ENCODE measurements around the gene SMG1.
A peak's percentile ranks its signal among the peaks of the same experiment; 100 is the strongest.
"Not testable (repeated sequence)": the region's sequence is repeated elsewhere in the genome, so short reads cannot be mapped to it uniquely, and the experiment has no call there.

SMG1 gene

DNA sequence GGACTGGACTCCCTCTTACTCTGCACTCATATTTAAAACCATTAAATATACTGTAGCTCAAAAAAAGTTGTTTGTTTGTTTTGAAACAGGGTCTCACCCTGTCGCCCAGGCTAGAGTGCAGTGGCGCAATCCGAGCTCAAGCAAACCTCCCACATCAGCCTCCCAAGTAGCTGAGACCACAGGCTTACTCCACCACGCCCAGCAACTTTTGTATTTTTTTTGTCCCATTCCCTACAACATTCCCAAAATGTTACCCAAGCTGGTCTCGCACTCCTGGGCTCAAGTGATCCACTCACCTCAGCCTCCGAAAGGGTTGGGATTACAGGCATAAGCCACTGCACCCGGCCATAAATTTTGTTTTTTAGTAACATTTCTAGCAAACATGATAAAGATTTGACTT is 23.4 kb downstream of the SMG1 start:
- H3K4me3 Mint-ChIP-seq, H3K27me3 Mint-ChIP-seq, H3K27ac Mint-ChIP-seq, H3K36me3 Mint-ChIP-seq, H3K9me3 Mint-ChIP-seq: not testable (repeated sequence)
- peaks cover 65% of the 10 kb centered on the region for H3K4me1 Mint-ChIP-seq

DNA sequence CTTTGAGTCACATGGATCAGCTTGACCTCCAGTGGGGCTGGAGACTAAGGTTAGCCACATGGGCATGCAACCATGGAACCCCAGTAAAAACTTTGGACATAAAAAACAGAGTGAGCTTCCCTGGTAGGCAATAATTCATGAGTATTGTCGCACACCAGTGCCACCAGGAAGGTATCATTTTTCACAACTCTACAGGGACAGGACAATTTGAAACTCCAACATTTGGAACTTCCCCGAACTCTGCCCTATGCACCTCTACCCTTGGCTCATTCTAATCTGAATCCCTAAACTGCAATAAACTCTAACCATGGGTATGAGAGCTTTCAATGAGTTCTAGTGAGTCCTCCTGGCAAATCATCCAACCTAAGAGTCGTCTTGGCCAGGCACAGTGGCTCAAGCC is 24.2 kb downstream of the SMG1 start:
- not testable (repeated sequence) for H3K4me3 Mint-ChIP-seq, H3K27me3 Mint-ChIP-seq, H3K36me3 Mint-ChIP-seq, H3K27ac Mint-ChIP-seq, H3K9me3 Mint-ChIP-seq
- peaks cover 61% of the 10 kb centered on the region for H3K4me1 Mint-ChIP-seq

DNA sequence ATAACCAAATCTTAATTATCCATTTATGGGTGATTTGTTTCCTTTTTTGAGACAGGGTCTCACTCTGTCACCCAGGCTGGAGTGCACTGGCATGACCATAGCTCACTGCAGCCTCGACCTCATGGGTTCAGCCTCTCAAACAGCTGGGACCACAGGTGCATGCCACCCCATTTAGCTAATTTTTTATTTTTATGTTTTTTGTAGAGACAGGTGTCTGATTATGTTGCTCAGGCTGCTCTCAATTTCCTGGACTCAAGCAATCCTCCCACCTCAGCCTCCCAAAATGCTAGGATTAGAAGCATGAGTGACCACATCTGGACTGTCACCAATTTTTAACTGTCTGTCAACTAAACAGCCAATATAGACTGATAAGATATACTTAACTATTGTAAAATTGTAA is 25.0 kb downstream of the SMG1 start:
- H3K36me3 Mint-ChIP-seq, H3K9me3 Mint-ChIP-seq, H3K4me3 Mint-ChIP-seq: not testable (repeated sequence)

DNA sequence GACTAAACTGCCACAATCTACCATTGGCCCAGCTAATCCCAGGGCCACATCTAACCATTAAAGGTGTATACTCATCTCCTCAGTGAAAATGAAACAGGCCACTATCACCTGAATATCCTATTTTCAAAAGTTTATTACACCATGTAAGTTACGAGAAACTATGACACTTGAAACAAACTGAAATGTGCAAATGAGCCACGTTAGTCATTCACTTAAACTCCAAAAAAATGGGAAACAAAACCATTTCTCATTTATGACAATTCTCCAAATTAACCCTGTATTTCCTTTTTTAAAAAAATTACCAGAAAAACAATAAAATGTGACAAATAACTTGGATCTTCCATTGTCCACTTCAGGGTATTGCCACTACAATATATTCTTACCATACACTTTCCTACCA is 41.8 kb downstream of the SMG1 start:
- H3K9me3 Mint-ChIP-seq, H3K4me3 Mint-ChIP-seq, H3K36me3 Mint-ChIP-seq, H3K4me1 Mint-ChIP-seq, H3K27me3 Mint-ChIP-seq: not testable (repeated sequence)
- H3K27ac Mint-ChIP-seq: peak overlapping the region; percentile 17

More for the DNA sequence above, 25.0 kb downstream of the SMG1 start:
- not testable (repeated sequence) for H3K27me3 Mint-ChIP-seq, H3K27ac Mint-ChIP-seq
- H3K4me1 Mint-ChIP-seq: peaks cover 54% of the 10 kb centered on the region

DNA sequence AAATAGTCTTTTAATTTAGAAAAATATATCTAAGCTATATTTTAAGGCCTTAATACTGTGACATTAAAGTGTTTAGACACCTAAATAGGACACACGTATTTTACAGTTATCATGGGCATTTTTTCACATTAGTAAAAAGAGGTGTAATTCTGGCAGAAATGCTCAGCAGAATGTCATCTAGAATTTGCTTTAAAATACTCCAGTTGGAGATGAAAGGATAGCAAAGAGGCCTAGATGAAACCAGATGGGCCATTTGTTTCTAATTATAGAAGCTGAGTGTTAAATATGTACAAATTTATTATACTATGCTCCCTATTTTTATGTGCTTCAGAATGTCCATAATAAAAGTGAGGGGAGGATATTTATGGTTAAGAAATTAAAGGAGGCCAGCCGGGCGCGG is 48.5 kb downstream of the SMG1 start:
- not testable (repeated sequence) for H3K36me3 Mint-ChIP-seq, H3K27ac Mint-ChIP-seq, H3K9me3 Mint-ChIP-seq, H3K27me3 Mint-ChIP-seq, H3K4me1 Mint-ChIP-seq, H3K4me3 Mint-ChIP-seq

DNA sequence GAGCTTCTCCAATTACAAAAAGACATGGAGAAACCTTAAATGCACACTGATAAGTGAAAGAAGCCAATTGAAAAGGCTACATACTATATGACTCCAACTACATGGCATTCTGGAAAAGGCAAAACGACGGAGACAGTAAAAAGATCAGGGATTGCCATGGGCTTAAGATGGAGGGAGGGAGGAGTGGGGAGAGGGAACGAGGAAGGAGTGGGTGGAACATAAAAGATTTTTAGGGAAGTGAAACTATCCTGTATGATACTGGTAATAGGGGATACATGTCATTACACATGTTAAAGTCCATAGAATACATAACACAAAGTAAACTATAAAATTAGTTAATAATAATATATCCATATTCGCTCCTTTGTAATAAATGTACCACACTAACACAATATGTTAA is 48.9 kb downstream of the SMG1 start:
- not testable (repeated sequence) for H3K9me3 Mint-ChIP-seq, H3K4me3 Mint-ChIP-seq, H3K4me1 Mint-ChIP-seq, H3K27ac Mint-ChIP-seq, H3K27me3 Mint-ChIP-seq, H3K36me3 Mint-ChIP-seq

DNA sequence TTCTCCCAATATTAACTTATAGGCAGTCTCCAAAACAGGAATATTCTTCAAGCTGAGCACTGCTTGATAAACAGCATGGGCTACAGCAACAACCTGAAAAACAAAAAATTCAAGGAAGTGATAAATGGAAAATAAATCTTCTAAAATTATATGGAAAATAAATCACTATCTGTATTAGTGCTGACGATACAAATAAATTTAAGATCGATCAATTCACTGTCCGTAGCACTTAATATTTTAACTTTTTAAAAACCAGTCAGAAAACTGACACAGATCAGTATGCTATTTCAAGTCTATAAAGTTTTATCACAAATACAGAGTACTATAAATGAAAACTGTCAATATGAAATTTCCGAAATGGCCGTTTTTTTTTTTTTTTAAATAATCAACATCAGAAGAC is 49.9 kb downstream of the SMG1 start:
- not testable (repeated sequence) for H3K4me3 Mint-ChIP-seq, H3K9me3 Mint-ChIP-seq, H3K27me3 Mint-ChIP-seq, H3K4me1 Mint-ChIP-seq, H3K36me3 Mint-ChIP-seq, H3K27ac Mint-ChIP-seq

DNA sequence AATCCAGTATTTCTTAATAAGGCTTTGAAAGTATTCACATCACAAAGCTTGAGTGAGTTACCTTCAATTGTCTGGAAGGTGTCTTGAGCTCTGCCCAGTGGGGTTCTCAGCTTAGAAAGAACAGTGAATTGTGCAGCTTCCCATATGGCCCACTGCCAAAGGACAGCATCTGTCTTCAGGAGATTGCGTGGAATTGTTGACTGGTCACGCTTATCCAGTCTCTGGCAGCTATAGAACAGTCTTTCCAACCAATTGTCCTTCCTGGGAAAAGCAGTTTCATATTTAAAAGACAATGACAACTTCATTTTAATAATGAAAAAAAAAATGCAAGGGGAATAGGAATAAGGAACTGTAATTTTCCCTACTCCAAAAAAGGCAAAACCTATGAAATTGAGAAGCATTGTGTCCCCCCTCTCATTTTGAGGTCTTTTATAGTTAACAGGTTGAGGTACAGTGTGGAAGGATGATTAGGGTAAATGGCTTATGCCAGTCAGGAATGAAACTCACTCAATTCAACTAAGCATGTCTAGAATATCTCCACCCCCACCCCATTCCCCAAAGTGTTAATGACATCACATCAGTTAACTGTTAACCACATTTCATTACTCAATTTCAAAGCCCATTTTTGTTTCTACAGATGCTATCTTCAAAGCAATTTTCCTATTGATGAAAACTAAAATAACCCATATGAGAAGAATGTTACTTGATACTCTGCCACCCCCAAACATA is 57.0 kb downstream of the SMG1 start:
- not testable (repeated sequence) for H3K27me3 Mint-ChIP-seq, H3K4me3 Mint-ChIP-seq, H3K9me3 Mint-ChIP-seq, H3K36me3 Mint-ChIP-seq
- peak overlapping the region; percentile 62 for H3K27ac Mint-ChIP-seq
- peaks cover 16% of the 10 kb centered on the region for H3K4me1 Mint-ChIP-seq

DNA sequence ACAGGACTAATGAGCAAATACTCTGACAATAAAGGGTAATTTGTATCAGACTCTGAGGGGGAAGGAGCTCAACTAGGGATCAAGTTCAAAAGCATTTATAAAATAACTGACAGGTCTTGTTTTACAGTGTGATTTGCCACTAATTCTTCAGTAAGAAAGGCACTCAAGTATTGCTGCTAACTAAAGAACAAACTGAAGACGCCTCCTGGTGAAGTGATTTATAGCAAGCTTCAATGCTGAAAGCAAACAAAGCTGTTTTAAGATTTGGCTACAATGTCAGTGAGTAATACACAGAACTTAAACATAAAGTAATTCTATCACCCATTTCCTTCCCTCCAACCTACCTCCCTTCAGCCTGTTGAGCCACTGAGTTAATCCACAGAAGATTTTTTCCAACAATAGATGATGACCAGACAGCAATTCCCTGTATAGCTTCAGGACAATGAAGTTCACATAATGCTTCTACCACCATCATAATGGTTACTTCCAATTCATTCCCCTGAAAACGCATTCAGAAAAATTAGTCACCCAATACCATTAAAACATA is 59.9 kb downstream of the SMG1 start:
- H3K4me3 Mint-ChIP-seq, H3K27ac Mint-ChIP-seq, H3K27me3 Mint-ChIP-seq, H3K36me3 Mint-ChIP-seq, H3K9me3 Mint-ChIP-seq: not testable (repeated sequence)
- H3K4me1 Mint-ChIP-seq: peaks cover 22% of the 10 kb centered on the region

DNA sequence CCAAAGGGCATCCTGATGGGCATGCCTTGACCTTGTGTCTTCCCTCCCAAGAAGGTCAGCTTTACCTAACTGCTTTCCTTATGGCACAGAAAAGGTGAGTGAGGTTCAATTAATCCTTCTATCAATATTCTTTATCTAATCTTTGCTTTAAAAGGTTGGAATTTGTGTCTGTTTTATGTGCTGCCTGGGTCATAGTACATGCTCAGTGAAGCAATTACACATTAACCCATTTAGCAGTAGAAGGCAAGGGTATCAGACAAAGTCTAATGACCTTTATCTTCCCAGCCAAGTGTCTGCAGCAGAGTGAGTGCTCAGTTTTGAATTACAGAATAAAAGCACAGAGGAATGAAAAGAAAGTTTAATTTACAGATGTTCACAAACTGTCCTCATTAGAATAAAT is 63.3 kb downstream of the SMG1 start:
- H3K4me3 Mint-ChIP-seq, H3K9me3 Mint-ChIP-seq, H3K27me3 Mint-ChIP-seq: not testable (repeated sequence)
- Mint-ChIP-seq H3K36me3 (peaks cover 11% of the 10 kb centered on the region), H3K4me1 (peaks cover 11% of the 10 kb centered on the region), H3K27ac (peak overlapping the region; percentile 39)

DNA sequence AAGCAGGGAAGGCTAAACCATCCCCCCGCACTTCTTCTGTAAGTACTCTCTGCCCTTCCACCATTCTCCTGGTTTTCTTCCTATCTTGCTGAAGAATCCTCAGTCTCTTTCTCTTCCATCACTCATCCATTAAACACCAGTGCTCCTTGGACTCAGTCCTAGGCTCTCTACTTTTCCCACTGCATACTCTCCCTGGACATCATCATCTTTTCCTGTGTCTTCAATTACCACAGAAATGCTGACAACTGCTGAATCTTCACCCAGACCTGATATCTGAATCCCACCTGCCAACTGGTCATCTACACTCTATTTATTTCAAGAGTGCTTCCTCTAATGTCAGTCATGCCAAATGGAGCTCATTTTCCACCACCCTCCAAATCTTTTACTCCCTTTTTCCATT is 71.0 kb downstream of the SMG1 start:
- H3K4me3 Mint-ChIP-seq: no peak overlapping the region
- H3K36me3 Mint-ChIP-seq: peaks cover 19% of the 10 kb centered on the region
- H3K27ac Mint-ChIP-seq: peak overlapping the region; percentile 36
- H3K27me3 Mint-ChIP-seq: no peaks in the 10 kb centered on the region
- H3K4me1 Mint-ChIP-seq: peaks cover 9% of the 10 kb centered on the region
- no peaks in the 10 kb centered on the region for H3K9me3 Mint-ChIP-seq

DNA sequence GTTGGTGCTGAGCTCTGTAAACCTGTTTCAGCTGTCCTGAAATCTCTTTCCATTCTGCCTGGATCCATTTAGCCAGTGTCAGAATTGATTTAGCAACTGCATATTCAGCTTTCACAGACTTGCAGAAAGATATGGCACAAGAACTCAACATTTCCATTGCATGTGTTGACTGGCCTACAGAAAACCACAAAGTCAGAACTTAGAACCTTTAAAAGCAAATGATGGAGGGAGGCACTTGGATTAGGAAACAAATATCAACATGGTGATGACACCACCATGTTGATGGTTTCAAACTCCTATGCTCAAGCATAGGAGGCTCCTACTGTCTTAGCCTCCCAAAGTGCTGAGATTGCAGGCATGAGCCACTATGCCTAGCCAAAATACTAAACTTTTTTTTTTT is 72.5 kb downstream of the SMG1 start:
- Mint-ChIP-seq H3K4me1 (peaks cover 9% of the 10 kb centered on the region), H3K27ac (no peak overlapping the region), H3K27me3 (no peaks in the 10 kb centered on the region), H3K4me3 (no peak overlapping the region), H3K36me3 (peaks cover 22% of the 10 kb centered on the region), H3K9me3 (no peaks in the 10 kb centered on the region)

DNA sequence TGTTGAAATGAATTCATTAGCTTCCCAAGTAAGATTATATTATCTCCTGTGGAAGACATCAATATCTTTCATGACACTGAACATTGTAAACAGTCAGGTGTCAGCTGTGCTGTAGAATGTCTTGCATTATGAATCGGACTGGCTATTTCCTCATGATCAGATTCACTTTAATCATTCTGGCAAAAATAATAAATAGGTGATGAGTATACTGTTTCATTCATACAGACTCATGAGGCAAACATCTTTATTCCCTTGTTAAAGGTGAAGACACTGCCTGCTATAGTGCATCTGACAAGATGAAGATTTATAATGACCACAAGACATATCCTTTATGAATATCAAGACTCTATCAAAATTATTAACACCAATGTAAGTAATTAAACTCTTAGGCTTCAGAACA is 73.6 kb downstream of the SMG1 start:
- Mint-ChIP-seq H3K9me3 (no peaks in the 10 kb centered on the region), H3K36me3 (peaks cover 20% of the 10 kb centered on the region), H3K27me3 (no peaks in the 10 kb centered on the region), H3K27ac (no peak overlapping the region), H3K4me1 (peaks cover 9% of the 10 kb centered on the region), H3K4me3 (no peak overlapping the region)

DNA sequence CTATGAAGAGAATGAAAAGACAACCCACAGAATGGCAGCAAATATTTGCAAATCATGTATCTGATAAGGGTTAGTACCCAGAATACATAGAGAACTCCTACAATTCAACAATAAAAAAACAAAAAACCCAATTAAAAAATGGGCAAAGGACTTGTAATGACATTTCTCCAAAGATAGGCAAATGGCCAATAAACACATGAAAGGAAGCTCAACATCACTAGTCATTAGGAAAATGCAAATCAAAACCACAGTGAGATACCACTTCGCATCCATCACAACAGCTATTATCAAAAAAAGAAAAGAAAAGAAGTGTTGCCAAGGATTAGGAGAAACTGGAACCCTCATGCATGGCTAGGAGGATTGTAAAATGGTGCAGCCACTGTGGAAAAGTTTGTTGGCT is 79.8 kb downstream of the SMG1 start:
- H3K9me3 Mint-ChIP-seq: no peaks in the 10 kb centered on the region
- H3K36me3 Mint-ChIP-seq: peaks cover 26% of the 10 kb centered on the region
- H3K27ac Mint-ChIP-seq: peak overlapping the region; percentile 17
- H3K4me1 Mint-ChIP-seq: no peaks in the 10 kb centered on the region
- H3K4me3 Mint-ChIP-seq: no peak overlapping the region
- no peaks in the 10 kb centered on the region for H3K27me3 Mint-ChIP-seq

DNA sequence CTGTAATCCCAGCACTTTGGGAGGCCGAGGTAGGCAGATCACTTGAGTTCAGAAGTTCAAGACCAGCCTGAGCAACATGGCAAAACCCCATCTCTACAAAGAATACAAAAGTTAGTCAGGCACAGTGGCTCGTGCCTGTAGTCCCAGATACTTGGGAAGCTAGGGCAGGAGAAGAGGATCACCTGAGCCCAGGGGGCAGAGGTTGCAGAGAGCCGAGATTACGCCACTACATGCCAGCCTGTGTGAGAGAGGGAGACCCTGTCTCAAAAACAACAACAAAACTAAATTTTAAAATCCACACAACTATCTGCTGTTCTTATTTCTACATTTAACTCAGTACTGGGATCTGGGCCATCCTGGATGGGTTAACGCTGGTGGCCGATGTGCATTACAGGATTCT is 83.6 kb downstream of the SMG1 start:
- H3K9me3 Mint-ChIP-seq: no peaks in the 10 kb centered on the region
- H3K27me3 Mint-ChIP-seq: no peaks in the 10 kb centered on the region
- no peak overlapping the region for H3K4me3 Mint-ChIP-seq
- no peak overlapping the region for H3K27ac Mint-ChIP-seq
- H3K4me1 Mint-ChIP-seq: peaks cover 3% of the 10 kb centered on the region
- peaks cover 36% of the 10 kb centered on the region for H3K36me3 Mint-ChIP-seq

DNA sequence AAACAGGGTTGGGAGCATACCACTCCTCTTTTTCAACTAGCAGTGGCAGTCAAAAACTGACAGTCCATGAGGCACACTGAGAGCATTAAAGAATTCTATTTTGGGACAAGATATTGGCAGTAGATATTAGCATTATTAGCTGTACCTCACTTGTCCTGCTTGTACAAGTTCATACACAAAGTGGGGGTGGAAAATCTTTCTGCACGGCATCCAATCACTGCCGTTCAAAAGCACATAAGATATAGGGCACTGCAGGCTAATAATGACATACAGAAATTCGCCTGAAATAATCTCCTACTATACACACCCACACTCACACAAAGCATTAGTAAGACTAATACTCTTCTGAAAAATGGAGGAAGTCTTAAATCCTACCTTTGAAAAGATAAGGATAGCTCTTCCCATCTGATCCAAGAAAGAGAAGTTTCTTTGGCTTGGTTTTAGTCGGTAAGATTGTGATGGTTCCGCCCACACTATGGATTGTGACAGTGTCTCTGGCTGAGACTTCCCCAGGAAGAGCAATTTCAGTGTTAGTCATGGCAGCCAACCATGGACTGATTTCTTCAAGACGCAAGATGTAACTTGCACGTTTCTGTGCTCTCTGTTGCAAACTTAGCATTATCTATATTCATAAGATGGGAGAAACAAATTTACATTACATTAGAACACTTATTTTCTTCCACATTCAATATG is 84.2 kb downstream of the SMG1 start:
- Mint-ChIP-seq H3K27me3 (no peaks in the 10 kb centered on the region), H3K27ac (no peak overlapping the region), H3K9me3 (no peaks in the 10 kb centered on the region), H3K36me3 (peaks cover 38% of the 10 kb centered on the region), H3K4me1 (peaks cover 7% of the 10 kb centered on the region), H3K4me3 (no peak overlapping the region)

DNA sequence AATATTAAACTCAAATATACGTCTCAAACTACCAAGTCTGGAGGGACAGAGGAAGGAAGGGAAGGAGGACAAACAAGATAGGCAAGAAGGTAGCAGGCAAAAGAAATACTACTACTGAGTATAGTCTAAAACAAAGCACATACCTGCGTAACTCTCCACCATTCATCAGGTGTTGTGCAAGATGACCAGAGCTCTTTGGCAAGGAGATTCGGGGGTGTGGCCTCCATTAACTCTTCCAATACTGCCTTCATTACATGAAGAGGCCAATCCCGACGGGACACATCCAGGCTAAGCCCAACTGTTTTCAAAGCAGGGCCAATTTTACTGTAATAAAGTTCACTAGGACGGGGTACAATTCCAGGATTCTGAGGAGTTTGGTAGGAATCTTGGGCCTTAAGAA is 86.7 kb downstream of the SMG1 start:
- H3K36me3 Mint-ChIP-seq: peaks cover 39% of the 10 kb centered on the region

More for the DNA sequence above, 86.7 kb downstream of the SMG1 start:
- Mint-ChIP-seq H3K4me3 (no peak overlapping the region), H3K9me3 (no peaks in the 10 kb centered on the region), H3K27ac (no peak overlapping the region), H3K4me1 (peaks cover 14% of the 10 kb centered on the region), H3K27me3 (no peaks in the 10 kb centered on the region)
